GM20000 (cell line): ENCODE results near the gene SHMT1.

Experiments
- DNase-seq: peaks from one replicate; pipeline ENCODE4 v3.0.0; 2012; ENCODE audit warnings: low spot score
- TF ChIP-seq, protein P1 (sequence below): IDR thresholded peaks from 2 replicates; pipeline ENCODE4 v1.5.1; 2012; ENCODE audit warnings: mild to moderate bottlenecking, control low read depth; ENCODE audit errors: extremely low read depth, missing control alignments

Gene SHMT1

GRCh38 chr17:18324140-18325050 lies 39.0 kb downstream of the SHMT1 start:
- TF ChIP-seq, protein P1, sequence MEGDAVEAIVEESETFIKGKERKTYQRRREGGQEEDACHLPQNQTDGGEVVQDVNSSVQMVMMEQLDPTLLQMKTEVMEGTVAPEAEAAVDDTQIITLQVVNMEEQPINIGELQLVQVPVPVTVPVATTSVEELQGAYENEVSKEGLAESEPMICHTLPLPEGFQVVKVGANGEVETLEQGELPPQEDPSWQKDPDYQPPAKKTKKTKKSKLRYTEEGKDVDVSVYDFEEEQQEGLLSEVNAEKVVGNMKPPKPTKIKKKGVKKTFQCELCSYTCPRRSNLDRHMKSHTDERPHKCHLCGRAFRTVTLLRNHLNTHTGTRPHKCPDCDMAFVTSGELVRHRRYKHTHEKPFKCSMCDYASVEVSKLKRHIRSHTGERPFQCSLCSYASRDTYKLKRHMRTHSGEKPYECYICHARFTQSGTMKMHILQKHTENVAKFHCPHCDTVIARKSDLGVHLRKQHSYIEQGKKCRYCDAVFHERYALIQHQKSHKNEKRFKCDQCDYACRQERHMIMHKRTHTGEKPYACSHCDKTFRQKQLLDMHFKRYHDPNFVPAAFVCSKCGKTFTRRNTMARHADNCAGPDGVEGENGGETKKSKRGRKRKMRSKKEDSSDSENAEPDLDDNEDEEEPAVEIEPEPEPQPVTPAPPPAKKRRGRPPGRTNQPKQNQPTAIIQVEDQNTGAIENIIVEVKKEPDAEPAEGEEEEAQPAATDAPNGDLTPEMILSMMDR = no peak
- no peak for DNase-seq

GRCh38 chr17:18323507-18324139 lies 39.7 kb downstream of the SHMT1 start:
- no peak for DNase-seq
- TF ChIP-seq, protein P1 = no peak

- TF ChIP-seq, protein P1 = no peak
- no peak for DNase-seq
Observed at GRCh38 chr17:18323007-18323406, 40.3 kb downstream of the SHMT1 start.

GRCh38 chr17:18322522-18322921 lies 40.8 kb downstream of the SHMT1 start:
- DNase-seq = no peak

GRCh38 chr17:18321309-18321708 lies 42.0 kb downstream of the SHMT1 start:
- DNase-seq = no peak
- TF ChIP-seq, protein P1 = no peak

More at GRCh38 chr17:18322522-18322921, 40.8 kb downstream of the SHMT1 start:
- TF ChIP-seq, protein P1 = no peak

GRCh38 chr17:18320301-18320700 lies 43.0 kb downstream of the SHMT1 start:
- DNase-seq = no peak
- TF ChIP-seq, protein P1 = no peak

- DNase-seq = no peak
- TF ChIP-seq, protein P1 = peak; percentile 24
Observed at GRCh38 chr17:18319604-18320256, 43.6 kb downstream of the SHMT1 start.
